Activated T-helper 1 cell treated with Interleukin-2 at 50 U/mL for 16 hours (primary cell): ENCODE data around the gene ANKRD13B.
"Not testable (repeated sequence)": the region's sequence is repeated elsewhere in the genome, so short reads cannot be mapped to it uniquely, and the experiment has no call there.

Source experiments
- DNase-seq: peaks from one replicate; pipeline ENCODE4 v3.0.0-alpha.2; 2020; ENCODE audit warnings: low read depth

ANKRD13B gene

GRCh38 chr17:29642171-29642611 lies 49.3 kb downstream of the ANKRD13B start:
- DNase-seq, result no peak

GRCh38 chr17:29643817-29644160 lies 50.9 kb downstream of the ANKRD13B start:
- no peak for DNase-seq

DNA sequence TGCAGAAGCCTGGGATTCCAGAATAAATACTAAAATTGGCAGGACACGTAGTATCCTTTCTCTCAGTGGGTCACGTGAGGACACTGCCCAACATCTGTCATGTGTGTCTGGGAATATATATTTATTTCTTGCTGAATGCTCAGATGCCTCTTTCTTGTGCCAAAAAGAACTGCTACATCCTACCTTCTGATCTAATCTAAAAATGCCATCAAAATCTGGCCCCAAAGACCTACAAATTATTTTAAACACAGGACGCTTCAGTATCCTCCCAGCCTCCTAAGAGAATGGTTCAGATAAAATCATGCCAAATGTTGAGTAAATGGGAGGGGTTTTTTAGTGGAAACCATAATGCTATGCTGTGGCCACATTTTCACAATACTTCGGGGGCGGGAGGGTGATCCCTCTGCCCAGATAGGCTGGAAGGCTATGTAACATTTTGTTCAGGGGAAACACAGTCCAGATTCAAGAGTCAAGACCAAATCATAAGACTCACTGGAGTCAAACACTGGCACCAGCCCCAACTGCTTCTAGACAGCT lies 52.7 kb downstream of the ANKRD13B start:
- DNase-seq, result no peak

DNA sequence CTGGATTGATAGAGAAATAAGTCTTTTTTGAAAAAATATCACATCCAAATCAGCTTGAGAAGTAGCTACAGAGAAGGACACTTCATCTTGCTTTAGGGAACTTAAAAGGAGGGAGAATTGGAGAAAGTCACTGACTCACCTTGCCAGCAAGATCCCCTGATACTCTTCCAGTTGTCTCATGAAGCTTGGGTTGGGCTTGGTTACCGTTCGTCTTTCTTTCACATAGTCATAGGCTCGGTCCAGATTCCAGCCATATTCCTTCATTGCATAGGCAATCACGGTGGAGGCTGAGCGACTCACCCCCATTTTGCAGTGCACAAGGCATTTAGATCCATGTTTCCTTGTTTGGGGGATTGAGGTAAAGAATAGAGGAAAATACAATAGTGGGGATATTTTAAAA lies 55.1 kb downstream of the ANKRD13B start:
- no peak for DNase-seq

GRCh38 chr17:29649359-29649758 lies 56.4 kb downstream of the ANKRD13B start:
- no peak for DNase-seq

GRCh38 chr17:29650396-29650795 lies 57.5 kb downstream of the ANKRD13B start:
- no peak for DNase-seq

DNA sequence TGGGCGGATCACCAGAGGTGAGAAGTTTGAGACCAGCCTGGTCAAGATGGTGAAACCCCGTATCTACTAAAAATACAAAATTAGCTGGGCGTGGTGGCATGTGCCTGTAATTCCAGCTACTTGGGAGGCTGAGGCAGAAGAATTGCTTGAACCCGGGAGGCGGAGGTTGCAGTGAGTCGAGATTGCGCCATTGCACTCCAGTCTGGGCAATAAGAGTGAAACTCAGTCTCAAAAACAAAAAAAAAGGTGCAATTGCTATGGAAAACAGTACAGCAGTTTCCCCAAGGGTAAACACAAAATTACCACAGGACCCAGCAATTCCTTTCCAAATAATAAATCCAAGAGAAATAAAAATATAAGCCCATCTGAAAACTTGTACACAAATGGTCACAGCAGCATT lies 59.0 kb downstream of the ANKRD13B start:
- DNase-seq, result not testable (repeated sequence)

- DNase-seq, result no peak
Observed at GRCh38 chr17:29652976-29653375, 60.0 kb downstream of the ANKRD13B start.

DNA sequence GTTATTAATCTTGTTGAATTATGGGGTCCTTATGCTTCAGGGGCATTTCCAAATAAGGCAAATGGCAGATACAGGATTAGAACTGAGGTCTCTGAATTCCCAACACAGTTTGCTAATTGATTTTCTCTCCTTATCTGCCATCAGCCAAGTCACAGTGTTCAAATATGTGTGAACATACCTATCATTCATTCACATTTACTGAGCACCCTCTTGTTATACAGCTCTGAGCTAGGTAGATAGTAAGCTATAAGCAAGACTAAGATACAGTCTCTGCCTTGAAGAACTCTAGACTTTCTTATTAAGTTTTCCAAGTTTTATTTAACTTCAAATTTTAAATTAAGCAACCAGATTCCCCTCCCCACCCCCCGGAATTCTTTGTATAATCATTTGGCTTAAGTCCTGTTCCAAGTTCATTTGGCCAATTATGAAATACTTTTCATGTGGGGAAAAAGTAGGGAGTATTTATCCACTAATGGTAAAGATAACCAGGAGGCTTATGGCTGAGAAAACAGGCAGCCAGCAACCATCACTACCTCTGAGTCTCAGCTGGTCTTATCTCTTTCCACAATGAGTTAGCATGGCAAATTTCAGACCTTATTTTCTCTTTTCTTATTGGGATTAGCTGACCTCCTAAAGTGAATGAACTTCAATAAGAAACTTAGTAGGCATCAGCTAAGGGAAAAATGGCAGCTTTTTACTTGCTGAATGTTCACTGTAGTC lies 61.2 kb downstream of the ANKRD13B start:
- no peak for DNase-seq

DNA sequence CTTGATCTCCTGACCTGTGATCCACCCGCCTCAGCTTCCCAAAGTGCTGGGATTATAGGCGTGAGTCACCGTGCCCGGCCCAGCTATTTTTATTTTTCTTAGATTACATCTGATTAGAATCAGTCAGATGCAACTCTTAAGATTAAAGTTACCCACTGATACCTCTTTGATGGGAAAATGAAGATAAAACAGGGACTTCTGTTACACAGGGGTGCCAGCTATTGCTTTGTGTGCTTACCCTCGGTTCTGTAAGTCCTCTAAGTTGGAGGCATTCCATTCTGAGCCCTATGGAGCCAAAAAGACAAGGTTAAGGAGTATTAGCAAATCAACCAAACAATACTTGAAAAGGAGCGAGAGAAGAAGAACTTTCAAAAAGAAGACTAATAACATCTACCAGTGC lies 62.4 kb downstream of the ANKRD13B start:
- no peak for DNase-seq

- DNase-seq, result no peak
Observed at GRCh38 chr17:29659155-29659554, 66.2 kb downstream of the ANKRD13B start.

DNA sequence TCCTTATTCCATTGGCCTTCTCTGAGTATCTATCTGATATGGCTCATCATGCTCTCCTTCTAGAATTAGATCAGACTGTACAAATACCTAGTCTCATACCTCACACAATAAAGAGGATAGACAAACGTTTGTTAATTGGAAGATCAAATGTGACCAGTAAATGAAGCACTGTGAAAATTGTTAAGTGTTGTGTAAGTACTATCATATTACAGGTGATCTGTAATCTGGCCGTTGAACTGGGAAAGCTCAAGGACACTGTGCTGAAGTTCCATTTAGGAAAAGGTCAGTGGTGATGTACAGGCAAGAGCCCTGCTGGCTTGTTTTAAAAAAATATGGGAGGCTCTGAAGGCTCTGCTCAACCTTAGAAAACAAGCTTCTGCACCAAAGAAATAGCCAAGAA lies 68.3 kb downstream of the ANKRD13B start:
- no peak for DNase-seq

DNA sequence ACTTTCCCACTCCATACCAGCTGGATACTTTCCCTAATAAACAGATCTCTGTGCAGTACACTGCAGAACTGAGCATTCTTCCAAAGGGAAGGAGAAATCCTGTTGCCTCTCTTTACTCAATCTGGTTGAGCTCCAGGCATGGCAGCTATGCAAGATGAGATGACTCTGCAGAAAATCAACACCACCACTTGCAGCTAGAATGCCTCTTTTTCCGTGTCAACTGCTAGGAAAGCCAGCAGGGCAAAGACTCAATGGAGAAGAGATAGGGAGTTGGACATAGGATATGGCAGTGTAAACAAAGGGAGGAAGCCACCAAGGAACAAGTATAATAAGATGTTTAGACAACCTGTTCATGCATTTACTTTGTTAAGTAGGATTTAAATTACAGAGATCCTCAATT lies 70.2 kb downstream of the ANKRD13B start:
- no peak for DNase-seq
